Mucosa of descending colon (tissue), 3 donors: Measurements from ENCODE around the gene FBXO42. TPM values are rescaled to one million over a fixed set of nuclear protein-coding genes. Genes with fewer than 3 reads are reported as not detected.

ENCODE experiments used
- ATAC-seq: fragments of 200-7000 bp; cut with Tn5 transposase; one replicate; pipeline ENCODE4 v1.9.1; 2020; ENCODE audit warnings: mild to moderate bottlenecking, moderate library complexity
- DNase-seq, 3 donors: peaks; one replicate each; pipeline ENCODE4 v3.0.0-alpha.2; 2020
- H3K36me3 ChIP-seq: fragments of 200-600 bp; one replicate; pipeline ENCODE4 v1.8.0; 2021; ENCODE audit warnings: low read depth, mild to moderate bottlenecking
- H3K4me1 ChIP-seq: fragments of 200-600 bp; one replicate; pipeline ENCODE4 v1.8.0; 2021; ENCODE audit warnings: low read depth, mild to moderate bottlenecking
- H3K4me3 ChIP-seq: fragments of 200-600 bp; one replicate; pipeline ENCODE4 v1.8.0; 2021; ENCODE audit warnings: mild to moderate bottlenecking
- H3K9me3 ChIP-seq: fragments of 200-600 bp; one replicate; pipeline ENCODE4 v1.8.0; 2021; ENCODE audit warnings: mild to moderate bottlenecking
- CTCF ChIP-seq: fragments of 200-600 bp; IDR thresholded peaks from one replicate; pipeline ENCODE4 v1.8.0; 2022; ENCODE audit warnings: antibody characterized with exemption, mild to moderate bottlenecking
- intact Hi-C, 2 donors: fragments of 100-400 bp; cut with DNase I in 1 of 2; cut with micrococcal nuclease in 1 of 2; formaldehyde crosslinking; loops; one replicate each; pipeline versions ENCODE4 v1.11.0 to v1.11.1; 2022; cut with DNase I, micrococcal nuclease
- total RNA-seq, 3 donors: library from RNA; stranded (reverse); fragmentation: NEBNext Ultra II Directional in 2 of 3; extraction: Animal tissue kit (Norgen Biotek cat#: 25700) in 2 of 3; gene quantifications; one replicate each; pipeline versions ENCODE4 v1.2.1 to v1.2.4, GENCODE V29; 2021 to 2023
- donor health status: DM: no; HTN: no; CAD: no; lungs with moderate emphysema.
- donor health status: DM: no; HTN: no; CAD: no.
- donor health status: DM: no; HTN: yes; CAD: no.

Gene FBXO42
- total RNA-seq, 3 donors from 2014 or later, result 12.9 to 20.6 (median 16.3) TPM

DNA sequence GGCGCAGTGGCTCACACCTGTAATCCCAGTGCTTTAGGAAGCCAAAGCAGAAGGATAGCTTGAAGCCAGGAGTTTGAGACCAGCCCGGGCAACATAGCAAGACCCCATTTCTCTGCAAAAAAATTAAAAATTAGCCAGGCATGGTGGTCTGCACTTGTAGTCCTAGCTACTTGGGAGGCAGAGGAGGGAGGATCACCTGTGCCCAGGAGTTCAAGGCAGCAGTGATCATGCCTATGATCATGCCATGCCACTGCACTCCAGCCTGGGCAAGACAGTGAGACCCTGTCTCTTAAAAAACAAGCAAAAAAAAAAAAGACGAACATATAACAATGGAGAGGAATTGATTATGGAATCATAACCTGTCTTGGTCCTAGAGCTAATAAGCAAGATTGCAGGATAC is 45.1 kb downstream of the FBXO42 start:
- intact Hi-C loops, result no loop called here
- no peaks in the 10 kb centered on the region for H3K9me3 ChIP-seq
- H3K36me3 ChIP-seq, result peaks cover 6% of the 10 kb centered on the region
- no peak for ATAC-seq
- no peak for DNase-seq
- H3K4me1 ChIP-seq, result no peaks in the 10 kb centered on the region
- no peak overlapping the region for H3K4me3 ChIP-seq
- TF ChIP-seq CTCF, result no peak

- H3K9me3 ChIP-seq, result no peaks in the 10 kb centered on the region
- no peaks in the 10 kb centered on the region for H3K4me1 ChIP-seq
- ATAC-seq, result no peak
- intact Hi-C loops, result no loop called here
- TF ChIP-seq CTCF, result no peak
- no peak overlapping the region for H3K4me3 ChIP-seq
- H3K36me3 ChIP-seq, result peaks cover 6% of the 10 kb centered on the region
- DNase-seq, result no peak
These were observed 49.3 kb downstream of the FBXO42 start for GRCh38 chr1:16302709-16303627.

GRCh38 chr1:16300436-16300835 is 51.8 kb downstream of the FBXO42 start:
- no peak for TF ChIP-seq CTCF
- peaks cover 6% of the 10 kb centered on the region for H3K36me3 ChIP-seq
- intact Hi-C loops, result no loop called here

GRCh38 chr1:16298653-16299052 is 53.6 kb downstream of the FBXO42 start:
- intact Hi-C loops, result no loop called here
- DNase-seq (no peak), ATAC-seq (no peak)
- H3K4me3 ChIP-seq, result no peak overlapping the region
- TF ChIP-seq CTCF, result no peak
- H3K9me3 ChIP-seq, result no peaks in the 10 kb centered on the region
- H3K4me1 ChIP-seq, result no peaks in the 10 kb centered on the region
- no peaks in the 10 kb centered on the region for H3K36me3 ChIP-seq

More at GRCh38 chr1:16300436-16300835, 51.8 kb downstream of the FBXO42 start:
- no peak for ATAC-seq
- Histone ChIP-seq H3K9me3 (no peaks in the 10 kb centered on the region), H3K4me3 (no peak overlapping the region), H3K4me1 (no peaks in the 10 kb centered on the region)
- DNase-seq, result no peak

- no peak overlapping the region for H3K4me3 ChIP-seq
- no peaks in the 10 kb centered on the region for H3K9me3 ChIP-seq
- no peak for ATAC-seq
- H3K4me1 ChIP-seq, result no peaks in the 10 kb centered on the region
- intact Hi-C loops, result no loop called here
- H3K36me3 ChIP-seq, result no peaks in the 10 kb centered on the region
- no peak for TF ChIP-seq CTCF
- no peak for DNase-seq
These were observed 55.6 kb downstream of the FBXO42 start for GRCh38 chr1:16296643-16297042.
